WTC11 (cell line): ENCODE measurements around the gene TBCE. TPM values are rescaled to one million over a fixed set of nuclear protein-coding genes. Genes with fewer than 3 reads are reported as not detected.

ENCODE experiments used
- ATAC-seq: fragments of 200-7000 bp; cut with Tn5 transposase; 2 replicates; pipeline ENCODE4 v1.10.0; 2021; ENCODE audit warnings: mild to moderate bottlenecking, moderate library complexity
- CTCF ChIA-PET: fragments of 300-600 bp; sonication (Branson Sonifier 250); formaldehyde crosslinking; loops from one replicate; lab custom pipeline; 2021; ENCODE audit warnings: antibody characterized with exemption; lab: Charles Lee
- POLR2A ChIA-PET: fragments of 350-600 bp; sonication (Branson Sonifier 250); formaldehyde crosslinking; loops from one replicate; lab custom pipeline; 2021; ENCODE audit warnings: antibody characterized with exemption; lab: Charles Lee
- DNase-seq: peaks from one replicate; pipeline ENCODE4 v3.0.0; 2021; ENCODE audit warnings: low spot score
- H3K27ac Mint-ChIP-seq: 2 replicates; pipeline ENCODE4 v1.8.0; 2021; ENCODE audit warnings: mixed read lengths
- H3K27me3 Mint-ChIP-seq: 2 replicates; pipeline ENCODE4 v1.8.0; 2021; ENCODE audit warnings: low read depth, mild to moderate bottlenecking, moderate library complexity, mixed read lengths
- H3K36me3 Mint-ChIP-seq: 2 replicates; pipeline ENCODE4 v1.8.0; 2021; ENCODE audit warnings: mixed read lengths
- H3K4me1 Mint-ChIP-seq: 2 replicates; pipeline ENCODE4 v1.8.0; 2022; ENCODE audit warnings: mixed read lengths
- H3K4me3 Mint-ChIP-seq: 2 replicates; pipeline ENCODE4 v1.8.0; 2021; ENCODE audit warnings: mild to moderate bottlenecking, moderate library complexity, mixed read lengths
- H3K9me3 Mint-ChIP-seq: 2 replicates; pipeline ENCODE4 v1.8.0; 2021; ENCODE audit warnings: mixed read lengths
- EMX1 ChIP-seq: fragments of 250-450 bp; sonication (Bioruptor Pico); IDR thresholded peaks from 2 replicates; pipeline ENCODE4 v1.8.0; 2021; ENCODE audit warnings: mild to moderate bottlenecking
- FOXP1 ChIP-seq: sonication (generic); formaldehyde crosslinking; IDR thresholded peaks from 2 replicates; pipeline ENCODE4 v1.8.0; 2022; ENCODE audit warnings: missing genetic modification reagents, mild to moderate bottlenecking, moderate library complexity, borderline replicate concordance
- GABPB1 ChIP-seq: sonication (generic); formaldehyde crosslinking; IDR thresholded peaks from 2 replicates; pipeline ENCODE4 v1.8.1; 2023; ENCODE audit warnings: mild to moderate bottlenecking, missing genetic modification reagents
- GRHL2 ChIP-seq: fragments of 250-450 bp; sonication (Bioruptor Pico); IDR thresholded peaks from 2 replicates; pipeline ENCODE4 v1.8.0; 2022; ENCODE audit warnings: mild to moderate bottlenecking, moderate library complexity; ENCODE audit not compliant: insufficient replicate concordance, severe bottlenecking
- GTF2I ChIP-seq: fragments of 250-450 bp; sonication (Bioruptor Pico); conservative IDR thresholded peaks from 2 replicates; pipeline ENCODE4 v1.4.0; 2021; ENCODE audit warnings: mild to moderate bottlenecking
- MXD4 ChIP-seq: fragments of 250-450 bp; sonication (Bioruptor Pico); IDR thresholded peaks from 2 replicates; pipeline ENCODE4 v1.8.0; 2021; ENCODE audit warnings: mild to moderate bottlenecking, moderate library complexity, borderline replicate concordance
- NFE2L1 ChIP-seq: sonication (generic); formaldehyde crosslinking; IDR thresholded peaks from 2 replicates; pipeline ENCODE4 v1.8.1; 2023; ENCODE audit warnings: missing genetic modification reagents
- NFYB ChIP-seq: sonication (generic); formaldehyde crosslinking; conservative IDR thresholded peaks from 2 replicates; pipeline ENCODE4 v1.8.0; 2022; ENCODE audit warnings: low read depth, missing genetic modification reagents
- NR2C2 ChIP-seq: sonication (generic); formaldehyde crosslinking; IDR thresholded peaks from 2 replicates; pipeline ENCODE4 v1.8.0; 2022; ENCODE audit warnings: mild to moderate bottlenecking, missing genetic modification reagents
- RELA ChIP-seq: sonication (generic); formaldehyde crosslinking; IDR thresholded peaks from 2 replicates; pipeline ENCODE4 v1.8.1; 2022; ENCODE audit warnings: missing genetic modification reagents, mild to moderate bottlenecking, borderline replicate concordance
- SMAD3 ChIP-seq: sonication (generic); formaldehyde crosslinking; IDR thresholded peaks from 2 replicates; pipeline ENCODE4 v1.8.0; 2022; ENCODE audit warnings: missing genetic modification reagents, mild to moderate bottlenecking, borderline replicate concordance
- TCF7 ChIP-seq: sonication (generic); formaldehyde crosslinking; IDR thresholded peaks from 2 replicates; pipeline ENCODE4 v1.8.0; 2022; ENCODE audit warnings: mild to moderate bottlenecking, low read depth, missing genetic modification reagents, moderate library complexity
- TEAD4 ChIP-seq: sonication (generic); formaldehyde crosslinking; IDR thresholded peaks from 2 replicates; pipeline ENCODE4 v1.8.0; 2022; ENCODE audit warnings: mild to moderate bottlenecking, missing genetic modification reagents
- USF2 ChIP-seq: sonication (generic); formaldehyde crosslinking; IDR thresholded peaks from 2 replicates; pipeline ENCODE4 v1.8.1; 2023; ENCODE audit warnings: mild to moderate bottlenecking, missing genetic modification reagents, moderate library complexity
- ZNF219 ChIP-seq: sonication (generic); formaldehyde crosslinking; IDR thresholded peaks from 2 replicates; pipeline ENCODE4 v1.8.0; 2023; ENCODE audit warnings: missing genetic modification reagents, mild to moderate bottlenecking, borderline replicate concordance
- ZNF416 ChIP-seq: fragments of 250-450 bp; sonication (Bioruptor Pico); IDR thresholded peaks from 2 replicates; pipeline ENCODE4 v1.9.0; 2021; ENCODE audit warnings: mild to moderate bottlenecking, inconsistent platforms
- ZNF532 ChIP-seq: fragments of 250-450 bp; sonication (Bioruptor Pico); IDR thresholded peaks from 2 replicates; pipeline ENCODE4 v1.9.0; 2021; ENCODE audit warnings: mild to moderate bottlenecking, borderline replicate concordance
- ZNF671 ChIP-seq: fragments of 250-450 bp; sonication (Bioruptor Pico); IDR thresholded peaks from 2 replicates; pipeline ENCODE4 v1.8.0; 2021; ENCODE audit warnings: mild to moderate bottlenecking
- total RNA-seq: library from RNA; stranded (reverse); gene quantifications from 3 replicates; pipeline ENCODE4 v1.2.3, GENCODE V29; 2021
- TF ChIP-seq, protein P1 (sequence below): sonication (generic); formaldehyde crosslinking; IDR thresholded peaks from 2 replicates; pipeline ENCODE4 v1.8.1; 2023; ENCODE audit warnings: mild to moderate bottlenecking, missing genetic modification reagents
- TF ChIP-seq, protein P2 (sequence below): sonication (generic); formaldehyde crosslinking; conservative IDR thresholded peaks from 2 replicates; pipeline ENCODE4 v1.8.1; 2023; ENCODE audit warnings: mild to moderate bottlenecking, low read depth, missing genetic modification reagents, moderate library complexity

Gene TBCE
- total RNA-seq, 1 experiment from 2014 or later: 34.8 TPM

- Mint-ChIP-seq H3K4me3 (peak overlapping the region; percentile 98), H3K4me1 (peaks cover 20% of the 10 kb centered on the region), H3K36me3 (peaks cover 5% of the 10 kb centered on the region), H3K27me3 (no peaks in the 10 kb centered on the region; the same call in 1 of the 2 replicates), H3K9me3 (no peaks in the 10 kb centered on the region), H3K27ac (peak overlapping the region; percentile 57)
- no peak for ATAC-seq
- no peak for DNase-seq
- ChIA-PET POLR2A (interaction anchor here (1.8 kb wide), 1 partner anchor 37 kb away, joined by 18 read pairs; the partner anchor contains the start of genes ARID4B and GGPS1), CTCF (interaction anchor here (1.0 kb wide), 1 partner anchor 262 kb away, joined by 3 read pairs; no protein-coding TSS in a partner anchor)
- TF ChIP-seq SMAD3 (CRISPR knock-in tag): no peak
- no peak for TF ChIP-seq ZNF532 (CRISPR knock-in tag)
- no peak for TF ChIP-seq MXD4 (CRISPR knock-in tag)
- TF ChIP-seq ZNF416 (CRISPR knock-in tag): no peak
- TF ChIP-seq GABPB1 (CRISPR knock-in tag): no peak
- no peak for TF ChIP-seq FOXP1
- TF ChIP-seq USF2 (CRISPR knock-in tag): no peak
- no peak for TF ChIP-seq TCF7 (CRISPR knock-in tag)
- TF ChIP-seq NR2C2 (CRISPR knock-in tag): no peak
Measured at GRCh38 chr1:235366286-235366685, 941 bp upstream of the TBCE start.

DNA sequence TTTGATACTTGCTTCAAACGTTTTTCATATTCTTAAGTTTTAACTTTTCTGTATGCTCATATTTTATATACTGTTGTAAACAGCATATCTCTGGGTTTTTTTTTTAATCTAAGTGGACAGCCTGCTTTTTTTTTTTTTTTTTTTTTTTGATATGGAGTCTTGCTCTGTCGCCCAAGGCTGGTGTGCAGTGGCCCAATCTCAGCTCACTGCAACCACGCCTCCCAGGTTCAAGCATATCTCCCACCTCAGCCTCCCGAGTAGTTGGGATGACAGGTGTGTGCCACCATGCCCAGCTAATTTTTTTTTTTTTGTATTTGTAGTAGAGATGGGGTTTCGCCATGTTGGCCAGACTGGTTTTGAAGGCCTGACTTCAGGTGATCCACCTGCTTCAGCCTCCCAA, 1.2 kb downstream of the TBCE start:
- CTCF ChIA-PET: interaction anchor here (1.3 kb wide), 1 partner anchor 48 kb away, joined by 8 read pairs; no protein-coding TSS in a partner anchor
- peaks cover 20% of the 10 kb centered on the region for H3K4me1 Mint-ChIP-seq
- DNase-seq (no peak), ATAC-seq (no peak)
- no peaks in the 10 kb centered on the region; the same call in 1 of the 2 replicates for H3K27me3 Mint-ChIP-seq
- H3K36me3 Mint-ChIP-seq: peaks cover 14% of the 10 kb centered on the region
- POLR2A ChIA-PET: no interaction called here
- H3K9me3 Mint-ChIP-seq: no peaks in the 10 kb centered on the region
- peak overlapping the region; percentile 99; the same call in 1 of the 2 replicates for H3K27ac Mint-ChIP-seq
- peak overlapping the region; percentile 98 for H3K4me3 Mint-ChIP-seq
- TF ChIP-seq FOXP1 (no peak), EMX1 (CRISPR knock-in tag) (no peak), NFE2L1 (CRISPR knock-in tag) (no peak), ZNF671 (no peak), NFYB (no peak)
- TF ChIP-seq, protein P1, sequence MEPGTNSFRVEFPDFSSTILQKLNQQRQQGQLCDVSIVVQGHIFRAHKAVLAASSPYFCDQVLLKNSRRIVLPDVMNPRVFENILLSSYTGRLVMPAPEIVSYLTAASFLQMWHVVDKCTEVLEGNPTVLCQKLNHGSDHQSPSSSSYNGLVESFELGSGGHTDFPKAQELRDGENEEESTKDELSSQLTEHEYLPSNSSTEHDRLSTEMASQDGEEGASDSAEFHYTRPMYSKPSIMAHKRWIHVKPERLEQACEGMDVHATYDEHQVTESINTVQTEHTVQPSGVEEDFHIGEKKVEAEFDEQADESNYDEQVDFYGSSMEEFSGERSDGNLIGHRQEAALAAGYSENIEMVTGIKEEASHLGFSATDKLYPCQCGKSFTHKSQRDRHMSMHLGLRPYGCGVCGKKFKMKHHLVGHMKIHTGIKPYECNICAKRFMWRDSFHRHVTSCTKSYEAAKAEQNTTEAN (CRISPR knock-in tag): no peak

DNA sequence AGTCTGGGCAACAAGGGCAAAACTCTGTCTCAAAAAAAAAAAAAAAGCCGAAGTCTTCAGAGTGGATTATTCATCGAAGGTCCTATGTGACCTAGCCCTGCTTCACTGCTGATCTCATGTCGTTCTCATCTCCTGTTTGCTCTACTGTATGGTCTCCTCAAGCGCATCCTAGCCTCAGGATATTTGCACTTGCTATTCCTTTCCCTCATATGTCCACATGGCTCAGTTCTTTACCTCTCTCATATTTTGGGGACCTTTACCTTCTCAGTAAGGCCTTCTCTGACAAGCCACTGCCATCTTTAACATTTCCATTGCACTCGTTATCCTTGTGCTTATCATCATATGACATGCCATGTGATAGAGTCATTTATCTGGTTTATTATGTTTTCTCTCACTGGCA, 2.6 kb downstream of the TBCE start:
- ChIA-PET POLR2A (no interaction called here), CTCF (no interaction called here)
- DNase-seq (no peak), ATAC-seq (no peak)
- TF ChIP-seq GTF2I (CRISPR knock-in tag) (no peak), RELA (CRISPR knock-in tag) (no peak), TEAD4 (CRISPR knock-in tag) (no peak), ZNF219 (CRISPR knock-in tag) (no peak), GRHL2 (no peak)
- TF ChIP-seq, protein P2, sequence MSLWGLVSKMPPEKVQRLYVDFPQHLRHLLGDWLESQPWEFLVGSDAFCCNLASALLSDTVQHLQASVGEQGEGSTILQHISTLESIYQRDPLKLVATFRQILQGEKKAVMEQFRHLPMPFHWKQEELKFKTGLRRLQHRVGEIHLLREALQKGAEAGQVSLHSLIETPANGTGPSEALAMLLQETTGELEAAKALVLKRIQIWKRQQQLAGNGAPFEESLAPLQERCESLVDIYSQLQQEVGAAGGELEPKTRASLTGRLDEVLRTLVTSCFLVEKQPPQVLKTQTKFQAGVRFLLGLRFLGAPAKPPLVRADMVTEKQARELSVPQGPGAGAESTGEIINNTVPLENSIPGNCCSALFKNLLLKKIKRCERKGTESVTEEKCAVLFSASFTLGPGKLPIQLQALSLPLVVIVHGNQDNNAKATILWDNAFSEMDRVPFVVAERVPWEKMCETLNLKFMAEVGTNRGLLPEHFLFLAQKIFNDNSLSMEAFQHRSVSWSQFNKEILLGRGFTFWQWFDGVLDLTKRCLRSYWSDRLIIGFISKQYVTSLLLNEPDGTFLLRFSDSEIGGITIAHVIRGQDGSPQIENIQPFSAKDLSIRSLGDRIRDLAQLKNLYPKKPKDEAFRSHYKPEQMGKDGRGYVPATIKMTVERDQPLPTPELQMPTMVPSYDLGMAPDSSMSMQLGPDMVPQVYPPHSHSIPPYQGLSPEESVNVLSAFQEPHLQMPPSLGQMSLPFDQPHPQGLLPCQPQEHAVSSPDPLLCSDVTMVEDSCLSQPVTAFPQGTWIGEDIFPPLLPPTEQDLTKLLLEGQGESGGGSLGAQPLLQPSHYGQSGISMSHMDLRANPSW (CRISPR knock-in tag): no peak
- H3K27ac Mint-ChIP-seq: peak overlapping the region; percentile 22; the same call in 1 of the 2 replicates
- peaks cover 3% of the 10 kb centered on the region; the same call in 1 of the 2 replicates for H3K9me3 Mint-ChIP-seq
- peak overlapping the region; percentile 33 for H3K4me3 Mint-ChIP-seq
- no peaks in the 10 kb centered on the region; the same call in 1 of the 2 replicates for H3K27me3 Mint-ChIP-seq
- peaks cover 17% of the 10 kb centered on the region for H3K36me3 Mint-ChIP-seq
- H3K4me1 Mint-ChIP-seq: peaks cover 20% of the 10 kb centered on the region
